PC-3 (cell line): Measurements from ENCODE around the gene ECHS1.

Experiments
- EZH2 ChIP-seq: fragments of 300-600 bp; sonication (generic); IDR thresholded peaks from one replicate; pipeline ENCODE4 v1.6.1; 2017; ENCODE audit warnings: antibody characterized with exemption, mild to moderate bottlenecking, low read length; ENCODE audit not compliant: unreplicated experiment
- TF ChIP-seq, protein P1 (sequence below): fragments of 300-600 bp; sonication (generic); conservative IDR thresholded peaks from 2 replicates; pipeline ENCODE4 v1.5.1; 2017; ENCODE audit warnings: antibody characterized with exemption, low read depth, mild to moderate bottlenecking, low read length

DNA sequence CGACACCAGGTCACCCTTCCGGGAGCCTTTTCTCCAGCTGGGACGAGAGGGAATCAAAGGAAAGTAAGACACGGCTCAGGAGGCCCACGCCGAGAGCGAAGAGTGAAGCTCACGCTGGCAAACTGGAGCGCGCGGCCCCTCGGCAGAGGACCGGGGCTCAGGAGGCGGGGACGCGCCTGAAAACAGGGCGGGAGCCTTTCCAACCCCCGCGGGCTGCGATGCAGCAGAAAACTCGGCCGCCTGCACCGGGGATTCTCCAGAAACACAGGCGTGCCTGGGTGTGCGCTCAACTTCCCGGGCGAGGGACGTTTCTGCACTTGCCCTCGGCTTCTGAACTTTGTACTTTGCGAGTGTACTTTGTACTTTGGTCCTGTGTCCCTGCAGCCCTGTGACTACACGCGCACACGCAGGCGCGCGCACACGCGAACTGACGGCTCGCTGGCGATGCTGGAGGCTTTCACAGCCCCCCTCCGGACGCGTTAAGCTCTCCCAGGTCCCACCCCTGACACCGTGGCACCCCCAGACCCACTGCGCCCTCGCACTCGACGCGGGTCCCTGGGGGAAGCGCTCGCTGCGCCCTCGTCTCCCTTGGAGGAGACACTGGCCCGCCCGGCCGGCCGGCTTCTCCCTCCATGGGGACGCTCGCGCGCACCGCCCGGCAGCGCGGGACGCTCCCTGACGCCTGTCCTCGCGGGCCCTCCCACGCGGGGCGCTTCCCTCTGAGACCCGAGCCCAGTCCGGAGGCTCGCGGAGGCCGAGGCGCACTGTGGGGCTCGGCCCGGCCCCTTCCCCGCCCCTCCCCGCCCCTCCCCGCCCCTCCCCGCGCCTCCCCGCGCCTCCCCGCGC lies 5.3 kb upstream of the ECHS1 start:
- no peak for TF ChIP-seq EZH2
- TF ChIP-seq, protein P1, sequence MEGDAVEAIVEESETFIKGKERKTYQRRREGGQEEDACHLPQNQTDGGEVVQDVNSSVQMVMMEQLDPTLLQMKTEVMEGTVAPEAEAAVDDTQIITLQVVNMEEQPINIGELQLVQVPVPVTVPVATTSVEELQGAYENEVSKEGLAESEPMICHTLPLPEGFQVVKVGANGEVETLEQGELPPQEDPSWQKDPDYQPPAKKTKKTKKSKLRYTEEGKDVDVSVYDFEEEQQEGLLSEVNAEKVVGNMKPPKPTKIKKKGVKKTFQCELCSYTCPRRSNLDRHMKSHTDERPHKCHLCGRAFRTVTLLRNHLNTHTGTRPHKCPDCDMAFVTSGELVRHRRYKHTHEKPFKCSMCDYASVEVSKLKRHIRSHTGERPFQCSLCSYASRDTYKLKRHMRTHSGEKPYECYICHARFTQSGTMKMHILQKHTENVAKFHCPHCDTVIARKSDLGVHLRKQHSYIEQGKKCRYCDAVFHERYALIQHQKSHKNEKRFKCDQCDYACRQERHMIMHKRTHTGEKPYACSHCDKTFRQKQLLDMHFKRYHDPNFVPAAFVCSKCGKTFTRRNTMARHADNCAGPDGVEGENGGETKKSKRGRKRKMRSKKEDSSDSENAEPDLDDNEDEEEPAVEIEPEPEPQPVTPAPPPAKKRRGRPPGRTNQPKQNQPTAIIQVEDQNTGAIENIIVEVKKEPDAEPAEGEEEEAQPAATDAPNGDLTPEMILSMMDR, result no peak
